ENCODE results near the gene NECTIN1. TPM values are rescaled to one million over a fixed set of nuclear protein-coding genes. Genes with fewer than 3 reads are reported as not detected.

Gene NECTIN1
- total RNA-seq, 1 experiment from 2014 or later: 23.8 TPM

GRCh38 chr11:119691701-119692539 lies 37.1 kb downstream of the NECTIN1 start:
- no peaks in the 10 kb centered on the region for H3K27me3 ChIP-seq (ENCODE audit: insufficient read depth, low read length)
- ChIA-PET POLR2A (no interaction called here), CTCF (no interaction called here), RAD21 (ENCODE audit: low non-redundant PET in 1 of 2, low total read pairs in 2 of 2, uncharacterized antibody in 2 of 2, unreplicated experiment in 2 of 2) (no interaction called here)
- no peak overlapping the region for H3K9ac ChIP-seq (ENCODE audit: low read length)
- intact Hi-C loops (cut with micrococcal nuclease): no loop called here
- H3K4me1 ChIP-seq (ENCODE audit: control insufficient read depth in 1 of 2, insufficient read depth in 2 of 2, low read length in 2 of 2): peaks cover 47 to 60% of the 10 kb centered on the region in 2 experiments
- no peak overlapping the region for H3K27ac ChIP-seq (ENCODE audit: low read depth, low read length)
- no peaks in the 10 kb centered on the region for H4K20me1 ChIP-seq (ENCODE audit: insufficient read depth)
- no peaks in the 10 kb centered on the region for H3K36me3 ChIP-seq (ENCODE audit: control insufficient read depth in 1 of 2, insufficient read depth in 2 of 2, low read length in 2 of 2)
- no peaks in the 10 kb centered on the region for H3K9me2 ChIP-seq (ENCODE audit: insufficient read depth)
- no peak overlapping the region for H3K4me2 ChIP-seq (ENCODE audit: low read length)
- H3K4me3 ChIP-seq (replicated peaks in 1 of 2; ENCODE audit: low read depth in 1 of 2, low read length in 2 of 2): no peak overlapping the region
- H3K9me3 ChIP-seq (ENCODE audit: control insufficient read depth in 1 of 2, insufficient read depth in 1 of 2, low read depth in 1 of 2, low read length in 2 of 2): no peaks in the 10 kb centered on the region
- TF ChIP-seq CEBPB (IDR thresholded peaks at IDR 0.05; ENCODE audit: low read depth) (no peak), RAD21 (IDR thresholded peaks at IDR 0.05; ENCODE audit: low read depth) (no peak), REST (IDR thresholded peaks at IDR 0.05; ENCODE audit: low read depth) (no peak), SIN3A (IDR thresholded peaks at IDR 0.05; ENCODE audit: low read depth) (no peak)
- DNase-seq (ENCODE audit: low read depth, low spot score) (no peak), ATAC-seq (no peak)
- no peak overlapping the region for H2AFZ ChIP-seq (ENCODE audit: low read depth, low read length, poor library complexity, severe bottlenecking)
- peaks cover 11% of the 10 kb centered on the region; the same call in 1 of the 2 replicates for H3K79me2 ChIP-seq (ENCODE audit: insufficient read depth, low read length)
- BruUV-seq (replicated peaks): no TSS peak

All from HCT116 (cell line).